ENCODE data around the gene DNM3. TPM values are rescaled to one million over a fixed set of nuclear protein-coding genes. Genes with fewer than 3 reads are reported as not detected.

Gene DNM3
- total and polyA plus RNA-seq, 2 experiments from 2014 or later = 5.2 to 12.2 TPM

DNA sequence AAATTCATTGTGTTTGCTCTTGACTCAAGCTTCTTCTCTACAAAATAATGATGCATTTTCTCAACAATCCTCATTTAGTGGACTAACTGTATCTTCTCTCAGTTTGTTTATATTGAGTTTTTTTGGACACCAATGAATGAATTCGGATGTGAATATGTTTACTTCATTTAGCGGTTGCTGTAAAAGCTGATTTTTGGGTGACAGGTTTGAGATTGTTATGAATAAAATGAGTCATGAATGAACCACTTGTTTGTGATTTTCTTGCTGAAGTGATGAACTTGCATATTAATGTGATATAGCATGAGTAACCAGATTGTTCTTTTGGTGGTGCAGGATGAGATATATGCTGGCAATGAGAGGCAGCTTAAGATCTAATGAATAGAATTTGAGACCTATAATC, 3.1 kb downstream of the DNM3 start (continued):
- TF ChIP-seq, protein P1, sequence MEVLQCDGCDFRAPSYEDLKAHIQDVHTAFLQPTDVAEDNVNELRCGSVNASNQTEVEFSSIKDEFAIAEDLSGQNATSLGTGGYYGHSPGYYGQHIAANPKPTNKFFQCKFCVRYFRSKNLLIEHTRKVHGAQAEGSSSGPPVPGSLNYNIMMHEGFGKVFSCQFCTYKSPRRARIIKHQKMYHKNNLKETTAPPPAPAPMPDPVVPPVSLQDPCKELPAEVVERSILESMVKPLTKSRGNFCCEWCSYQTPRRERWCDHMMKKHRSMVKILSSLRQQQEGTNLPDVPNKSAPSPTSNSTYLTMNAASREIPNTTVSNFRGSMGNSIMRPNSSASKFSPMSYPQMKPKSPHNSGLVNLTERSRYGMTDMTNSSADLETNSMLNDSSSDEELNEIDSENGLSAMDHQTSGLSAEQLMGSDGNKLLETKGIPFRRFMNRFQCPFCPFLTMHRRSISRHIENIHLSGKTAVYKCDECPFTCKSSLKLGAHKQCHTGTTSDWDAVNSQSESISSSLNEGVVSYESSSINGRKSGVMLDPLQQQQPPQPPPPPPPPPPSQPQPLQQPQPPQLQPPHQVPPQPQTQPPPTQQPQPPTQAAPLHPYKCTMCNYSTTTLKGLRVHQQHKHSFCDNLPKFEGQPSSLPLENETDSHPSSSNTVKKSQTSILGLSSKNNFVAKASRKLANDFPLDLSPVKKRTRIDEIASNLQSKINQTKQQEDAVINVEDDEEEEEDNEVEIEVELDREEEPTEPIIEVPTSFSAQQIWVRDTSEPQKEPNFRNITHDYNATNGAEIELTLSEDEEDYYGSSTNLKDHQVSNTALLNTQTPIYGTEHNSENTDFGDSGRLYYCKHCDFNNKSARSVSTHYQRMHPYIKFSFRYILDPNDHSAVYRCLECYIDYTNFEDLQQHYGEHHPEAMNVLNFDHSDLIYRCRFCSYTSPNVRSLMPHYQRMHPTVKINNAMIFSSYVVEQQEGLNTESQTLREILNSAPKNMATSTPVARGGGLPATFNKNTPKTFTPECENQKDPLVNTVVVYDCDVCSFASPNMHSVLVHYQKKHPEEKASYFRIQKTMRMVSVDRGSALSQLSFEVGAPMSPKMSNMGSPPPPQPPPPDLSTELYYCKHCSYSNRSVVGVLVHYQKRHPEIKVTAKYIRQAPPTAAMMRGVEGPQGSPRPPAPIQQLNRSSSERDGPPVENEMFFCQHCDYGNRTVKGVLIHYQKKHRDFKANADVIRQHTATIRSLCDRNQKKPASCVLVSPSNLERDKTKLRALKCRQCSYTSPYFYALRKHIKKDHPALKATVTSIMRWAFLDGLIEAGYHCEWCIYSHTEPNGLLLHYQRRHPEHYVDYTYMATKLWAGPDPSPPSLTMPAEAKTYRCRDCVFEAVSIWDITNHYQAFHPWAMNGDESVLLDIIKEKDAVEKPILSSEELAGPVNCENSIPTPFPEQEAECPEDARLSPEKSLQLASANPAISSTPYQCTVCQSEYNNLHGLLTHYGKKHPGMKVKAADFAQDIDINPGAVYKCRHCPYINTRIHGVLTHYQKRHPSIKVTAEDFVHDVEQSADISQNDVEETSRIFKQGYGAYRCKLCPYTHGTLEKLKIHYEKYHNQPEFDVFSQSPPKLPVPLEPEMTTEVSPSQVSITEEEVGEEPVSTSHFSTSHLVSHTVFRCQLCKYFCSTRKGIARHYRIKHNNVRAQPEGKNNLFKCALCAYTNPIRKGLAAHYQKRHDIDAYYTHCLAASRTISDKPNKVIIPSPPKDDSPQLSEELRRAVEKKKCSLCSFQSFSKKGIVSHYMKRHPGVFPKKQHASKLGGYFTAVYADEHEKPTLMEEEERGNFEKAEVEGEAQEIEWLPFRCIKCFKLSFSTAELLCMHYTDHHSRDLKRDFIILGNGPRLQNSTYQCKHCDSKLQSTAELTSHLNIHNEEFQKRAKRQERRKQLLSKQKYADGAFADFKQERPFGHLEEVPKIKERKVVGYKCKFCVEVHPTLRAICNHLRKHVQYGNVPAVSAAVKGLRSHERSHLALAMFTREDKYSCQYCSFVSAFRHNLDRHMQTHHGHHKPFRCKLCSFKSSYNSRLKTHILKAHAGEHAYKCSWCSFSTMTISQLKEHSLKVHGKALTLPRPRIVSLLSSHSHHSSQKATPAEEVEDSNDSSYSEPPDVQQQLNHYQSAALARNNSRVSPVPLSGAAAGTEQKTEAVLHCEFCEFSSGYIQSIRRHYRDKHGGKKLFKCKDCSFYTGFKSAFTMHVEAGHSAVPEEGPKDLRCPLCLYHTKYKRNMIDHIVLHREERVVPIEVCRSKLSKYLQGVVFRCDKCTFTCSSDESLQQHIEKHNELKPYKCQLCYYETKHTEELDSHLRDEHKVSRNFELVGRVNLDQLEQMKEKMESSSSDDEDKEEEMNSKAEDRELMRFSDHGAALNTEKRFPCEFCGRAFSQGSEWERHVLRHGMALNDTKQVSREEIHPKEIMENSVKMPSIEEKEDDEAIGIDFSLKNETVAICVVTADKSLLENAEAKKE (CRISPR knock-in tag; IDR thresholded peaks at IDR 0.05) = no peak
- no peak for TF ChIP-seq NANOG (IDR thresholded peaks at IDR 0.05; ENCODE audit: borderline replicate concordance)
- TF ChIP-seq ZNF331 (CRISPR knock-in tag; IDR thresholded peaks at IDR 0.05; ENCODE audit: low read depth) = no peak
- TF ChIP-seq ZNF114 (CRISPR knock-in tag; IDR thresholded peaks at IDR 0.05) = no peak

DNA sequence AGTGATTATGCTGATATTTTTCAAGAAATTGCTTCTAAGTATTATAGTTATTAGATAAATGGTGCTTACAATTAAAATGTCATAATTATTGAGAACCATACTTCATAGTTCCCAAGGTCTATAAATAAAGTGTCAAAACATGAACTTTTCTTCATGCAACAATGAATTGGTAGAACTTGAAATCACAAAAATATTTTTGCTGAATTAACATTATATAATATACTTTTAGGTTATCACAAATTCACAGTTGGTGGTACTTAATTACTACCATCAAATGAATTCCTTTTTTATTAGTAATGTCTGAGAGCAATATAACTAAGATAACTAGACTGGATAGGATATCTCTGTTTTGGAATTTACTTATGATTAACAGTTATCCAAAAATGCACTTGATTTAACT, 4.7 kb downstream of the DNM3 start:
- H3F3A ChIP-seq (replicated peaks; ENCODE audit: low read depth) = no peaks in the 10 kb centered on the region
- H3K27me3 Mint-ChIP-seq (ENCODE audit: insufficient read depth, low read depth, poor library complexity) = peaks cover 8% of the 10 kb centered on the region
- no peak for ATAC-seq
- TF ChIP-seq, protein P1 (CRISPR knock-in tag; IDR thresholded peaks at IDR 0.05) = no peak
- TF ChIP-seq CTCF (conservative IDR thresholded peaks at IDR 0.05; ENCODE audit: low read depth in 2 of 2) (no peak), EZH2 (IDR thresholded peaks at IDR 0.05; ENCODE audit: low read depth, unreplicated experiment) (no peak), EZH2phosphoT487 (IDR thresholded peaks at IDR 0.05; ENCODE audit: unreplicated experiment) (no peak), JUNB (IDR thresholded peaks at IDR 0.05; ENCODE audit: unreplicated experiment) (no peak)

More for the DNA sequence above, 4.7 kb downstream of the DNM3 start:
- peaks cover 15% of the 10 kb centered on the region for H3K4me1 Mint-ChIP-seq
- no peak overlapping the region for H3K27ac Mint-ChIP-seq
- no peak overlapping the region for H3K4me3 Mint-ChIP-seq
- H2AFZ ChIP-seq = no peak overlapping the region
- H3K4me3 ChIP-seq = no peak overlapping the region
- H3K27me3 ChIP-seq (ENCODE audit: insufficient read depth) = peaks cover 6% of the 10 kb centered on the region; the same call in 1 of the 2 replicates
- H3K4me2 ChIP-seq = no peak overlapping the region
- H3K36me3 ChIP-seq (ENCODE audit: insufficient read depth) = no peaks in the 10 kb centered on the region
- H3K9me3 Mint-ChIP-seq = no peaks in the 10 kb centered on the region
- H3K36me3 Mint-ChIP-seq (ENCODE audit: low read depth) = no peaks in the 10 kb centered on the region; the same call in 2 of the 3 replicates
- H3K27ac ChIP-seq (ENCODE audit: low read depth) = no peak overlapping the region
- peaks cover 18% of the 10 kb centered on the region for H3K4me1 ChIP-seq (ENCODE audit: insufficient read depth)
- H3K9me2 ChIP-seq (ENCODE audit: insufficient read depth) = no peaks in the 10 kb centered on the region
- 0 out of 2 replicates have a peak, but pooled peaks cover 8% of the 10 kb centered on the region for H3K79me2 ChIP-seq (replicated peaks; ENCODE audit: insufficient read depth)
- H4K20me1 ChIP-seq (replicated peaks; ENCODE audit: insufficient read depth) = no peaks in the 10 kb centered on the region
- no peak for DNase-seq (ENCODE audit: low spot score)
